Measurements from ENCODE around the gene TMCC1.

TMCC1 gene

GRCh38 chr3:129934234-129935123, 41.0 kb upstream of the TMCC1 start:
- H3K27ac ChIP-seq: no peak overlapping the region
- TF ChIP-seq ZFX (IDR thresholded peaks at IDR 0.05; ENCODE audit: borderline replicate concordance) (no peak), CTCF (IDR thresholded peaks at IDR 0.05) (peak; percentile 92)

- TF ChIP-seq ZFX (IDR thresholded peaks at IDR 0.05; ENCODE audit: borderline replicate concordance): no peak
- TF ChIP-seq CTCF (IDR thresholded peaks at IDR 0.05): no peak
These were observed 40.0 kb upstream of the TMCC1 start for GRCh38 chr3:129933471-129933870.

GRCh38 chr3:129929383-129929782, 35.9 kb upstream of the TMCC1 start:
- TF ChIP-seq ZFX (IDR thresholded peaks at IDR 0.05; ENCODE audit: borderline replicate concordance) (no peak), CTCF (IDR thresholded peaks at IDR 0.05) (no peak)
- H3K27ac ChIP-seq: no peak overlapping the region

More at GRCh38 chr3:129933471-129933870, 40.0 kb upstream of the TMCC1 start:
- H3K27ac ChIP-seq: no peak overlapping the region

GRCh38 chr3:129927072-129927471, 33.6 kb upstream of the TMCC1 start:
- H3K27ac ChIP-seq: no peak overlapping the region
- TF ChIP-seq ZFX (IDR thresholded peaks at IDR 0.05; ENCODE audit: borderline replicate concordance) (no peak), CTCF (IDR thresholded peaks at IDR 0.05) (no peak)

GRCh38 chr3:129919806-129920205, 26.3 kb upstream of the TMCC1 start:
- H3K27ac ChIP-seq: no peak overlapping the region
- TF ChIP-seq ZFX (IDR thresholded peaks at IDR 0.05; ENCODE audit: borderline replicate concordance) (no peak), CTCF (IDR thresholded peaks at IDR 0.05) (no peak)

GRCh38 chr3:129919357-129919756, 25.8 kb upstream of the TMCC1 start:
- no peak overlapping the region for H3K27ac ChIP-seq
- TF ChIP-seq ZFX (IDR thresholded peaks at IDR 0.05; ENCODE audit: borderline replicate concordance) (no peak), CTCF (IDR thresholded peaks at IDR 0.05) (no peak)

- TF ChIP-seq CTCF (IDR thresholded peaks at IDR 0.05) (no peak), ZFX (IDR thresholded peaks at IDR 0.05; ENCODE audit: borderline replicate concordance) (no peak)
These were observed 24.9 kb upstream of the TMCC1 start for GRCh38 chr3:129918461-129918860.

More at GRCh38 chr3:129918461-129918860, 24.9 kb upstream of the TMCC1 start:
- H3K27ac ChIP-seq: no peak overlapping the region

All from 22Rv1 (cell line).